Measurements from ENCODE around the gene GSTM5.

- TF ChIP-seq CTCF (IDR thresholded peaks at IDR 0.05; ENCODE audit: low read length) = no peak
- TF ChIP-seq EZH2 (IDR thresholded peaks at IDR 0.05; ENCODE audit: borderline replicate concordance, low read length) = no peak
Measured at GRCh38 chr1:109716570-109717090, 4.6 kb downstream of the GSTM5 start.

Data from OCI-LY1 (cell line).